Hepatocyte (in vitro differentiated cells): ENCODE results near the gene ATP1B1. TPM values are rescaled to one million over a fixed set of nuclear protein-coding genes. Genes with fewer than 3 reads are reported as not detected.

Experiments
- DNase-seq: peaks from one replicate; pipeline ENCODE4 v3.0.0-alpha.2; 2016; ENCODE audit warnings: low spot score
- H2AFZ ChIP-seq: fragments of 200-600 bp; sonication (generic); 2 replicates; pipeline ENCODE4 v1.6.0; 2016; ENCODE audit warnings: antibody characterized with exemption, mild to moderate bottlenecking
- H3K27ac ChIP-seq: fragments of 200-600 bp; sonication (generic); 2 replicates; pipeline ENCODE4 v1.5.1; 2016; ENCODE audit warnings: mild to moderate bottlenecking
- H3K27me3 ChIP-seq: fragments of 200-600 bp; sonication (generic); 2 replicates; pipeline ENCODE4 v1.6.1; 2016
- H3K36me3 ChIP-seq: fragments of 200-600 bp; sonication (generic); replicated peaks from 2 replicates; pipeline ENCODE4 v1.5.1; 2016; ENCODE audit warnings: low read depth; ENCODE audit not compliant: insufficient read depth
- H3K4me1 ChIP-seq: fragments of 200-600 bp; sonication (generic); 2 replicates; pipeline ENCODE4 v1.5.1; 2016; ENCODE audit warnings: mild to moderate bottlenecking, moderate library complexity; ENCODE audit not compliant: insufficient read depth
- H3K4me2 ChIP-seq: fragments of 200-600 bp; sonication (generic); 2 replicates; pipeline ENCODE4 v1.6.0; 2016
- H3K4me3 ChIP-seq: fragments of 200-600 bp; sonication (generic); 2 replicates; pipeline ENCODE4 v1.5.1; 2016; ENCODE audit warnings: mild to moderate bottlenecking
- H3K79me2 ChIP-seq: fragments of 200-600 bp; sonication (generic); 2 replicates; pipeline ENCODE4 v1.6.0; 2017; ENCODE audit warnings: mild to moderate bottlenecking
- H3K9me2 ChIP-seq: fragments of 200-600 bp; sonication (generic); replicated peaks from 2 replicates; pipeline ENCODE4 v1.6.0; 2017; ENCODE audit warnings: mild to moderate bottlenecking; ENCODE audit not compliant: insufficient read depth
- H3K9me3 ChIP-seq: fragments of 200-600 bp; sonication (generic); 2 replicates; pipeline ENCODE4 v1.5.1; 2016; ENCODE audit warnings: low read depth, mild to moderate bottlenecking
- H4K20me1 ChIP-seq: fragments of 200-600 bp; sonication (generic); 2 replicates; pipeline ENCODE4 v1.6.0; 2016; ENCODE audit warnings: mild to moderate bottlenecking; ENCODE audit not compliant: insufficient read depth, poor library complexity, severe bottlenecking
- CTCF ChIP-seq: fragments of 200-600 bp; sonication (generic); IDR thresholded peaks from 2 replicates; pipeline ENCODE4 v1.5.1; 2016; ENCODE audit warnings: antibody characterized with exemption, mild to moderate bottlenecking; ENCODE audit not compliant: poor library complexity
- EZH2 ChIP-seq: fragments of 200-600 bp; sonication (generic); IDR thresholded peaks from 2 replicates; pipeline ENCODE4 v1.6.1; 2016; ENCODE audit warnings: antibody characterized with exemption, mild to moderate bottlenecking, borderline replicate concordance
- EZH2phosphoT487 ChIP-seq: fragments of 200-600 bp; sonication (generic); IDR thresholded peaks from one replicate; pipeline ENCODE4 v1.6.1; 2018; ENCODE audit warnings: antibody characterized with exemption, mild to moderate bottlenecking, low read depth, moderate library complexity; ENCODE audit not compliant: unreplicated experiment, severe bottlenecking
- WGBS: methylation state at CpG from one replicate; pipeline ENCODE4 v1.1.6; 2016; ENCODE audit warnings: low lambda C conversion rate; ENCODE audit errors: missing lambda C conversion rate; 5-methylcytosine and 5-hydroxymethylcytosine counted together
- polyA plus RNA-seq: library from polyadenylated mRNA; unstranded; fragments of >200 nt; fragmentation: Nextera tagmentation; extraction: Ambion mirVana; gene quantifications from 2 replicates; pipeline ENCODE4 v1.2.1, GENCODE V29; 2016
- total RNA-seq: library from RNA; depleted of rRNA; stranded (reverse); fragments of >200 nt; gene quantifications from 2 replicates; pipeline ENCODE4 v1.2.3, GENCODE V29; 2014

Gene ATP1B1
- total and polyA plus RNA-seq, 2 experiments from 2014 or later, result 123 to 379 TPM

GRCh38 chr1:169117599-169117998, 11.1 kb downstream of the ATP1B1 start:
- Histone ChIP-seq H2AFZ (no peak overlapping the region), H3K4me2 (peak overlapping the region; percentile 41), H3K4me1 (peaks cover 64% of the 10 kb centered on the region), H3K36me3 (peaks cover 4% of the 10 kb centered on the region), H3K4me3 (no peak overlapping the region), H4K20me1 (peaks cover 33% of the 10 kb centered on the region), H3K27ac (peak overlapping the region; percentile 95), H3K9me3 (no peaks in the 10 kb centered on the region), H3K9me2 (no peaks in the 10 kb centered on the region), H3K27me3 (no peaks in the 10 kb centered on the region), H3K79me2 (peaks cover 92% of the 10 kb centered on the region)
- TF ChIP-seq CTCF (no peak), EZH2phosphoT487 (no peak), EZH2 (no peak)
- DNase-seq, result no peak
- WGBS, result 76% methylated on average over 1 of the region's 1 CpG

GRCh38 chr1:169118227-169118626, 11.7 kb downstream of the ATP1B1 start:
- H3K9me2 ChIP-seq, result no peaks in the 10 kb centered on the region
- H4K20me1 ChIP-seq, result peaks cover 33% of the 10 kb centered on the region
- DNase-seq, result no peak
- no peaks in the 10 kb centered on the region for H3K9me3 ChIP-seq
- H3K79me2 ChIP-seq, result peaks cover 92% of the 10 kb centered on the region
- 66% methylated on average over 4 of the region's 4 CpGs for WGBS
- TF ChIP-seq EZH2, result no peak
- TF ChIP-seq EZH2phosphoT487, result no peak
- no peak for TF ChIP-seq CTCF
- H3K36me3 ChIP-seq, result peaks cover 4% of the 10 kb centered on the region
- H3K4me2 ChIP-seq, result peak overlapping the region; percentile 41
- H3K4me1 ChIP-seq, result peaks cover 63% of the 10 kb centered on the region
- no peak overlapping the region for H2AFZ ChIP-seq
- H3K4me3 ChIP-seq, result no peak overlapping the region
- H3K27ac ChIP-seq, result peak overlapping the region; percentile 95
- no peaks in the 10 kb centered on the region for H3K27me3 ChIP-seq

- TF ChIP-seq CTCF (no peak), EZH2phosphoT487 (no peak), EZH2 (no peak)
- Histone ChIP-seq H3K27ac (peak overlapping the region; percentile 95), H3K36me3 (peaks cover 1% of the 10 kb centered on the region), H4K20me1 (peaks cover 43% of the 10 kb centered on the region), H3K4me3 (no peak overlapping the region), H2AFZ (no peak overlapping the region), H3K9me3 (no peaks in the 10 kb centered on the region), H3K9me2 (no peaks in the 10 kb centered on the region), H3K4me2 (peak overlapping the region; percentile 35), H3K79me2 (peaks cover 92% of the 10 kb centered on the region), H3K27me3 (no peaks in the 10 kb centered on the region), H3K4me1 (peaks cover 62% of the 10 kb centered on the region)
- 54% methylated on average over 5 of the region's 5 CpGs for WGBS
- peak; percentile 63 for DNase-seq
Observed at GRCh38 chr1:169119405-169119804, 12.9 kb downstream of the ATP1B1 start.

GRCh38 chr1:169120066-169120465, 13.6 kb downstream of the ATP1B1 start:
- Histone ChIP-seq H4K20me1 (peaks cover 43% of the 10 kb centered on the region), H3K9me2 (no peaks in the 10 kb centered on the region), H3K27ac (peak overlapping the region; percentile 95), H3K79me2 (peaks cover 90% of the 10 kb centered on the region), H3K4me1 (peaks cover 65% of the 10 kb centered on the region), H3K27me3 (no peaks in the 10 kb centered on the region), H3K4me3 (no peak overlapping the region), H3K36me3 (no peaks in the 10 kb centered on the region), H3K9me3 (no peaks in the 10 kb centered on the region), H2AFZ (no peak overlapping the region), H3K4me2 (peak overlapping the region; percentile 13)
- DNase-seq, result no peak
- TF ChIP-seq EZH2phosphoT487 (no peak), CTCF (no peak), EZH2 (no peak)
- 36% methylated on average over 5 of the region's 5 CpGs for WGBS
